WTC11 (cell line): Measurements from ENCODE around the gene GAP43. TPM values are rescaled to one million over a fixed set of nuclear protein-coding genes. Genes with fewer than 3 reads are reported as not detected.
A peak's percentile ranks its signal among the peaks of the same experiment; 100 is the strongest.
"Not testable (repeated sequence)": the region's sequence is repeated elsewhere in the genome, so short reads cannot be mapped to it uniquely, and the experiment has no call there.

ENCODE experiments used
- ATAC-seq: fragments of 200-7000 bp; cut with Tn5 transposase; 2 replicates; pipeline ENCODE4 v1.10.0; 2021; ENCODE audit warnings: mild to moderate bottlenecking, moderate library complexity
- CTCF ChIA-PET: fragments of 300-600 bp; sonication (Branson Sonifier 250); formaldehyde crosslinking; loops from one replicate; lab custom pipeline; 2021; ENCODE audit warnings: antibody characterized with exemption; lab: Charles Lee
- POLR2A ChIA-PET: fragments of 350-600 bp; sonication (Branson Sonifier 250); formaldehyde crosslinking; loops from one replicate; lab custom pipeline; 2021; ENCODE audit warnings: antibody characterized with exemption; lab: Charles Lee
- DNase-seq: peaks from one replicate; pipeline ENCODE4 v3.0.0; 2021; ENCODE audit warnings: low spot score
- H3K27ac Mint-ChIP-seq: 2 replicates; pipeline ENCODE4 v1.8.0; 2021; ENCODE audit warnings: mixed read lengths
- H3K27me3 Mint-ChIP-seq: 2 replicates; pipeline ENCODE4 v1.8.0; 2021; ENCODE audit warnings: low read depth, mild to moderate bottlenecking, moderate library complexity, mixed read lengths
- H3K36me3 Mint-ChIP-seq: 2 replicates; pipeline ENCODE4 v1.8.0; 2021; ENCODE audit warnings: mixed read lengths
- H3K4me1 Mint-ChIP-seq: 2 replicates; pipeline ENCODE4 v1.8.0; 2022; ENCODE audit warnings: mixed read lengths
- H3K4me3 Mint-ChIP-seq: 2 replicates; pipeline ENCODE4 v1.8.0; 2021; ENCODE audit warnings: mild to moderate bottlenecking, moderate library complexity, mixed read lengths
- H3K9me3 Mint-ChIP-seq: 2 replicates; pipeline ENCODE4 v1.8.0; 2021; ENCODE audit warnings: mixed read lengths
- ATF2 ChIP-seq: sonication (generic); formaldehyde crosslinking; IDR thresholded peaks from 2 replicates; pipeline ENCODE4 v1.8.1; 2022; ENCODE audit warnings: low read depth, missing genetic modification reagents, borderline replicate concordance
- ATF3 ChIP-seq: sonication (generic); formaldehyde crosslinking; conservative IDR thresholded peaks from 2 replicates; pipeline ENCODE4 v1.8.1; 2022; ENCODE audit warnings: mild to moderate bottlenecking, missing genetic modification reagents
- CREB1 ChIP-seq: sonication (generic); formaldehyde crosslinking; IDR thresholded peaks from 2 replicates; pipeline ENCODE4 v1.8.0; 2023; ENCODE audit warnings: mild to moderate bottlenecking, missing genetic modification reagents
- CREM ChIP-seq: sonication (generic); formaldehyde crosslinking; IDR thresholded peaks from 2 replicates; pipeline ENCODE4 v1.8.1; 2022; ENCODE audit warnings: mild to moderate bottlenecking, missing genetic modification reagents, moderate library complexity
- CTCF ChIP-seq: fragments of 200-600 bp; IDR thresholded peaks from 2 replicates; pipeline ENCODE4 v1.8.0; 2022; ENCODE audit warnings: antibody characterized with exemption
- E2F1 ChIP-seq: sonication (generic); formaldehyde crosslinking; IDR thresholded peaks from 2 replicates; pipeline ENCODE4 v1.8.0; 2022; ENCODE audit warnings: mild to moderate bottlenecking, missing genetic modification reagents
- E2F5 ChIP-seq: sonication (generic); formaldehyde crosslinking; IDR thresholded peaks from 2 replicates; pipeline ENCODE4 v1.8.1; 2022; ENCODE audit warnings: mild to moderate bottlenecking, moderate library complexity, missing genetic modification reagents
- IRF2 ChIP-seq: sonication (generic); formaldehyde crosslinking; IDR thresholded peaks from 2 replicates; pipeline ENCODE4 v1.8.0; 2022; ENCODE audit warnings: low read depth, missing genetic modification reagents, borderline replicate concordance
- JAZF1 ChIP-seq: fragments of 250-450 bp; sonication (Bioruptor Pico); IDR thresholded peaks from 2 replicates; pipeline ENCODE4 v1.9.0; 2021; ENCODE audit warnings: moderate library complexity, mild to moderate bottlenecking, inconsistent platforms
- MYBL2 ChIP-seq: sonication (generic); formaldehyde crosslinking; IDR thresholded peaks from 2 replicates; pipeline ENCODE4 v1.8.1; 2023; ENCODE audit warnings: mild to moderate bottlenecking, moderate library complexity, missing genetic modification reagents
- NR3C1 ChIP-seq: sonication (generic); formaldehyde crosslinking; conservative IDR thresholded peaks from 2 replicates; pipeline ENCODE4 v1.8.1; 2023; ENCODE audit warnings: low read depth, mild to moderate bottlenecking, missing genetic modification reagents
- PREB ChIP-seq: sonication (generic); formaldehyde crosslinking; IDR thresholded peaks from 2 replicates; pipeline ENCODE4 v1.8.1; 2022; ENCODE audit warnings: mild to moderate bottlenecking, missing genetic modification reagents, moderate library complexity, borderline replicate concordance
- SP1 ChIP-seq: sonication (generic); formaldehyde crosslinking; conservative IDR thresholded peaks from 2 replicates; pipeline ENCODE4 v1.8.1; 2022; ENCODE audit warnings: missing genetic modification reagents
- ZNF232 ChIP-seq: sonication (generic); formaldehyde crosslinking; IDR thresholded peaks from 2 replicates; pipeline ENCODE4 v1.8.0; 2022; ENCODE audit warnings: mild to moderate bottlenecking, missing genetic modification reagents
- ZNF317 ChIP-seq: sonication (generic); formaldehyde crosslinking; IDR thresholded peaks from 2 replicates; pipeline ENCODE4 v1.8.1; 2023; ENCODE audit warnings: low read depth, mild to moderate bottlenecking, moderate library complexity, missing genetic modification reagents, borderline replicate concordance
- ZNF423 ChIP-seq: fragments of 250-450 bp; sonication (Bioruptor Pico); IDR thresholded peaks from 2 replicates; pipeline ENCODE4 v2.1.2; 2022; ENCODE audit warnings: mild to moderate bottlenecking, moderate library complexity
- ZNF671 ChIP-seq: fragments of 250-450 bp; sonication (Bioruptor Pico); IDR thresholded peaks from 2 replicates; pipeline ENCODE4 v1.8.0; 2021; ENCODE audit warnings: mild to moderate bottlenecking
- total RNA-seq: library from RNA; stranded (reverse); gene quantifications from 3 replicates; pipeline ENCODE4 v1.2.3, GENCODE V29; 2021

The GAP43 gene
- total RNA-seq, 1 experiment from 2014 or later: 19.9 TPM

GRCh38 chr3:115736341-115736740 is 113.0 kb downstream of the GAP43 start:
- peak; percentile 84 for TF ChIP-seq ZNF317
- H3K9me3 Mint-ChIP-seq: peaks cover 54% of the 10 kb centered on the region
- H3K4me3 Mint-ChIP-seq, DNase-seq, CTCF ChIA-PET, H3K27ac Mint-ChIP-seq, ATAC-seq, H3K4me1 Mint-ChIP-seq, POLR2A ChIA-PET, H3K27me3 Mint-ChIP-seq: not testable (repeated sequence)
- peaks cover 39% of the 10 kb centered on the region for H3K36me3 Mint-ChIP-seq

- Mint-ChIP-seq H3K9me3 (peaks cover 44% of the 10 kb centered on the region), H3K4me3 (no peak overlapping the region), H3K36me3 (peaks cover 38% of the 10 kb centered on the region), H3K27ac (no peak overlapping the region), H3K4me1 (no peaks in the 10 kb centered on the region), H3K27me3 (peaks cover 2% of the 10 kb centered on the region; the same call in 1 of the 2 replicates)
- POLR2A ChIA-PET: no interaction called here
- ATAC-seq (no peak), DNase-seq (no peak)
- CTCF ChIA-PET: no interaction called here
- no peak for TF ChIP-seq E2F5
- no peak for TF ChIP-seq ZNF232 (CRISPR knock-in tag)
- no peak for TF ChIP-seq PREB (CRISPR knock-in tag)
- no peak for TF ChIP-seq CREM (CRISPR knock-in tag)
- no peak for TF ChIP-seq ZNF423
- no peak for TF ChIP-seq JAZF1 (CRISPR knock-in tag)
- no peak for TF ChIP-seq ATF3 (CRISPR knock-in tag)
- no peak for TF ChIP-seq ATF2 (CRISPR knock-in tag)
- TF ChIP-seq IRF2 (CRISPR knock-in tag): no peak
- TF ChIP-seq MYBL2: no peak
- no peak for TF ChIP-seq E2F1 (CRISPR knock-in tag)
- TF ChIP-seq ZNF671: no peak
- TF ChIP-seq CREB1 (CRISPR knock-in tag): no peak
- TF ChIP-seq NR3C1 (CRISPR knock-in tag): no peak
- TF ChIP-seq CTCF: no peak
- TF ChIP-seq SP1: no peak
These were observed 118.3 kb downstream of the GAP43 start for GRCh38 chr3:115741650-115742049.

- ATAC-seq, H3K27ac Mint-ChIP-seq, POLR2A ChIA-PET, DNase-seq, H3K27me3 Mint-ChIP-seq, H3K4me1 Mint-ChIP-seq, H3K4me3 Mint-ChIP-seq: not testable (repeated sequence)
- Mint-ChIP-seq H3K36me3 (peaks cover 17% of the 10 kb centered on the region), H3K9me3 (peaks cover 20% of the 10 kb centered on the region)
- CTCF ChIA-PET: interaction anchor here (0.7 kb wide), 1 partner anchor 1437 kb away, joined by 4 read pairs; no protein-coding TSS in a partner anchor
These were observed 121.2 kb downstream of the GAP43 start for GRCh38 chr3:115744516-115744915.

- H3K36me3 Mint-ChIP-seq, H3K4me3 Mint-ChIP-seq, ATAC-seq, H3K4me1 Mint-ChIP-seq, H3K27me3 Mint-ChIP-seq, H3K27ac Mint-ChIP-seq, DNase-seq, CTCF ChIA-PET, POLR2A ChIA-PET: not testable (repeated sequence)
- peaks cover 12% of the 10 kb centered on the region for H3K9me3 Mint-ChIP-seq
These were observed 129.7 kb downstream of the GAP43 start for GRCh38 chr3:115752978-115753377.
